ENCODE data around the gene NPTXR. TPM values are rescaled to one million over a fixed set of nuclear protein-coding genes. Genes with fewer than 3 reads are reported as not detected.

The NPTXR gene
- not detected in 2 replicates for total RNA-seq (2013; cell fraction: nucleolus; rRNA removed)
- total RNA-seq (2014; rRNA removed) = 0.05 and 0.06 TPM in 2 replicates
- total RNA-seq (2014; rRNA removed; fragmentation: Illumina TruSeq; extraction: Trizol) = 0.05 and 0.09 TPM in 2 replicates
- total RNA-seq (2021) = 0.37 and 0.38 TPM in 2 replicates
- polyA plus RNA-seq (2011; ENCODE audit: low read depth) = 0.14 TPM
- polyA plus RNA-seq (2011; rRNA removed) = not detected in 2 replicates
- polyA plus RNA-seq (2011; cell fraction: cytosol; rRNA removed) = not detected in 2 replicates
- polyA plus RNA-seq (2011; cell fraction: nucleus; rRNA removed) = not detected in 2 replicates
- 0.26 and 0.29 TPM in 2 replicates for polyA plus RNA-seq (2012)
- polyA plus RNA-seq (2014; fragmentation: Illumina TruSeq; extraction: Trizol) = 0.03 and 0.13 TPM in 2 replicates
- polyA plus RNA-seq (2014; fragmentation: Nextera tagmentation; extraction: Ambion mirVana) = under 1 TPM in 1 of 2 experiments, not detected in 1; 0.02 TPM
- polyA plus RNA-seq (2014; rRNA removed) = 0.16 and 0.22 TPM in 2 replicates
- polyA plus RNA-seq (2016; fragmentation: Nextera tagmentation; extraction: Ambion mirVana) = under 1 TPM; 0.04 TPM
- polyA minus RNA-seq (2011; rRNA and poly(A)+ RNA removed) = not detected in 2 replicates
- polyA minus RNA-seq (2011; cell fraction: cytosol; rRNA and poly(A)+ RNA removed) = not detected in 2 replicates
- not detected in 2 replicates for polyA minus RNA-seq (2011; cell fraction: nucleus; rRNA and poly(A)+ RNA removed)
- Bru-seq, nascent RNA = percentile 9 among the genes with signal in this experiment
- percentile 4 among the genes with signal in this experiment for BruChase-seq, experiment 1, labeled RNA remaining after a 6-hour chase
- BruChase-seq, experiment 2, labeled RNA remaining after a 2-hour chase = percentile 12 among the genes with signal in this experiment
- long read RNA-seq, experiment 1 = 0 reads
- long read RNA-seq, experiment 2 = 0 reads

DNA sequence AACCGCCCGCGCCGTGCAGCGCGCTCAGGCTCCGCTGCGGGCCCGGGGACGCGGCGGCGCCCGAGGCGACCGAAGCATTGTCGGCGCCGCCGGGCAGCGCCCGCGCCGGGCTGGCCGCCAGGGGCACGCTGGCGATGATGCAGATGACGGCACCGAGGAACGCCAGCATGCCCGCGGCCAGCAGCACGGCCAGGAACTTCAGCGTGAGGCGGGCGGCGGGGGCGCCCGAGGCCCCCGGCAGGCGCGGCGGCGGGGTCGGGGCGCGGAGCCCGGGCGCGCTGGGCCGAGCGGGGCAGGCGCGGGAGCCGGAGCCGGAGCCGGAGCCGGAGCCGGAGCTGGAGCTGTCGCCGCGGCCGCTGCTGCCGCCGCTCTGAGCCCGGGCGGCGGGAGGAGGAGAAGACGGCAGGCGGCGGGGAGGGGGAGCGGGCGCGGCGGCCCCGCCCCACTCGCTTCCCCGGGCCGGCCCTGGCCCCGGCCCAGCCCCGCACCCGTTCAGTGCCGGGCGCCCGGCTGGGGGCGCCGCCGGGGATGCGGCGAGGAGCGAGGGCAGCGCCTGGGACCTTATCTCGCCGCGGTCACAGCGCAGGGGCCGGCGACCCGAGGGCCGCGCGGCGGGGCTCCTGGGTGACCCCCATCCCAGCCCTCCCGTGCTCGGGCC, at the start of gene NPTXR:
Gene NPTXR (minus strand): TSS at position 372 of the 658 bp plus-strand sequence.
- no peaks in the 10 kb centered on the region for H3K4me1 ChIP-seq (ENCODE audit: control insufficient read depth, insufficient read depth, low read length)
- intact Hi-C loops (cut with micrococcal nuclease; ENCODE audit: unreplicated experiment) = no loop called here
- peak; percentile 15; the same call in 2 of the 3 replicates for ATAC-seq
- 5% methylated on average over 22 of the region's 105 CpGs for WGBS (ENCODE audit: insufficient coverage, insufficient replicate concordance, low lambda C conversion rate, missing lambda C conversion rate)
- no TSS peak for BruUV-seq (replicated peaks)
- no peaks in the 10 kb centered on the region for H3K9me3 ChIP-seq (replicated peaks; ENCODE audit: control insufficient read depth, insufficient read depth, low read length)
- peak within 1 kb of the TSS; percentile 30; the same call in 1 of the 2 replicates for H3K4me2 ChIP-seq (ENCODE audit: control insufficient read depth, insufficient read depth)
- ChIA-PET POLR2A (no interaction called here), CTCF (no interaction called here), SMC1A (ENCODE audit: uncharacterized antibody, unreplicated experiment) (no interaction called here), RAD21 (ENCODE audit: unreplicated experiment) (no interaction called here)
- in situ Hi-C loops (cut with MboI) = no loop called here
- no peak within 1 kb of the TSS for H3K9ac ChIP-seq (ENCODE audit: control insufficient read depth, insufficient read depth, low read length)
- FAIRE-seq = no peak
- H3K79me2 ChIP-seq (ENCODE audit: control insufficient read depth, insufficient read depth, low read length) = no peaks in the 10 kb centered on the region
- H3K27me3 ChIP-seq (replicated peaks in 1 of 2; ENCODE audit: control insufficient read depth in 2 of 2, insufficient read depth in 2 of 2, low read length in 1 of 2) = peaks cover 22 to 28% of the 10 kb centered on the region in 2 experiments
- no peak for TF ChIP-seq TAF1 (IDR thresholded peaks at IDR 0.05; ENCODE audit: borderline replicate concordance, low read depth, low read length)
- TF ChIP-seq ZSCAN29 (IDR thresholded peaks at IDR 0.05) = no peak
- TF ChIP-seq SUZ12 (IDR thresholded peaks at IDR 0.05; ENCODE audit: unreplicated experiment) = peak; percentile 52
- TF ChIP-seq TCF12 (IDR thresholded peaks at IDR 0.05; ENCODE audit: low read depth, low read length) = no peak
- TF ChIP-seq IKZF1 (conservative IDR thresholded peaks at IDR 0.05) = no peak
- no peak for TF ChIP-seq CHD1 (IDR thresholded peaks at IDR 0.05; ENCODE audit: low read depth, low read length)
- TF ChIP-seq BMI1 (IDR thresholded peaks at IDR 0.05; ENCODE audit: borderline replicate concordance) = no peak
- TF ChIP-seq ZNF384 (IDR thresholded peaks at IDR 0.05; ENCODE audit: borderline replicate concordance, low read depth, low read length) = no peak
- no peak for TF ChIP-seq CBFB (IDR thresholded peaks at IDR 0.05; ENCODE audit: low read depth)
- H3K4me3 ChIP-seq = no peak within 1 kb of the TSS
- DNase-seq (ENCODE audit: low read depth, low spot score) = no peak
- H3K36me3 ChIP-seq (ENCODE audit: control insufficient read depth in 2 of 2, insufficient read depth in 2 of 2, low read length in 1 of 2) = no peaks in the 10 kb centered on the region
- H4K20me1 ChIP-seq (ENCODE audit: control insufficient read depth, insufficient read depth) = no peaks in the 10 kb centered on the region
- H2AFZ ChIP-seq (ENCODE audit: control insufficient read depth, low read depth, low read length) = no peak within 1 kb of the TSS
- no peak within 1 kb of the TSS for H3K27ac ChIP-seq (ENCODE audit: control insufficient read depth, insufficient read depth)

Measured in GM12878 (cell line).